ENCODE results near the gene RFX1.

RFX1 gene

GRCh38 chr19:13995878-13996765, 10.0 kb downstream of the RFX1 start:
- no peak for DNase-seq

DNA sequence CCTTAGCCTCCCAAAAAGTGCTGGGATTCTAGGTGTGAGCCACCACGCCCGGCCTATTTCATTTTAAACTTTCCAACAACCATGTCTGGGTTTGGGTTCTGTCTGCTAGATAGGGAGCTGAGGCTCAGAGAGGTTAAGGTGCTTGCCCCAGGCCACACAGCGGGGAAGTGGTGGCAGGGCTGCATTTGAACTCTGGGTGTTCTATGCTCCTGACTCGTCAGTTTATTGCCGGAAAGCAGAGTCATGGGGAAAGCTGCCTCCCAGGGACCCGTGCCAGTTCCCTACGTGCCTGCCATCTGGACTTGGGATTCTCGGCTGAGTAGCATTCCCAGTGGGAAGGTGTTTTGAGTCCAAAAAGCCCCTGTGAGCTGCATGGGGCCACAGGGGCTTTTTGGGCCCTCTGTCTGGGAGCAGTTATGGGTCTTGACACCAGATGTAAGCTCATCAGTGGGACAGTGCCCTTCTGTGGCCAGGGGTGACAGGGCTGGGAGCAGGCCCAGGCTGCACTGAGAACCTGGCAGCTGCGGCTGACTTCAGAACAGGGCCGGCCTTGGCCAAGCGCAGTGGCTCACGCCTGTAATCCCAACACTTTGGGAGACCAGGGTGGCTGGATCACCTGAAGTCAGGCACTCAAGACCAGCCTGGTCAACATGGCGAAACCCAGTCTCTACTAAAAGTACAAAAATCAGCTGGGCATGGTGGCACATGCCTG, 10.9 kb downstream of the RFX1 start:
- DNase-seq, result no peak

DNA sequence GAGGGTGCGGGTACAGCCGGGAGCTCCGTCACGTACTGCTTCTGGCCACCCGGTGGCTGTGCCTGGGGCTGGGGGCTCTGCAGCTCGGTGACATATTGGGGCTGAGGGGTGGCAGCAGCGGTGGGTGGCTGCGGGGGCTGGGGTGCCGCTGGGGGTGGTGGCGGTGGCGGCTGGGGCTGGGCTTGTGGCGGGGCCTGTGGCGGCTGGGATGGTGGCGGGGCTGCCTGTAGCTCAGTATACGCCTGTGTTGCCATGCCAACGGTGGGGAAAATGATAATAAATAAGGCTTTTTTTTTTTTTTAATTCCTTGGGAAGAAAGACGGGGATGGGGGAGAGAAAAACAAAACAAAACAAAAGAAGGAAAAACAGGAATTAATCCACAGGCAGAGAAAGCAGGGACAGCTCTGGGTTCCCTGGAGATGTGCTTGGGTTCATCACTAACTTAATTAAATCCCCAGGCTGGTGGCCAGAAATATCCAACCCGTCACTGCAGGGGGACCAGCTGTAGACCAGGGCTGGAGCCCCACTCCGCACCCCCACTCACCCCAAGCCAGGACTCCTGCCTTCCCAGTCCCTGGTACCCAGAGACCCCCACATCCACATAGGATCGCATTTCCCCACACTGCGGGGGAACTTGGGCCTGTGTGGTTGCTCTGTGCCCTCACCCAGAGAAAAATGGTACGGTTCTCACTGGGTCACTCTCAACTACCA, 12.4 kb downstream of the RFX1 start:
- DNase-seq, result no peak

DNA sequence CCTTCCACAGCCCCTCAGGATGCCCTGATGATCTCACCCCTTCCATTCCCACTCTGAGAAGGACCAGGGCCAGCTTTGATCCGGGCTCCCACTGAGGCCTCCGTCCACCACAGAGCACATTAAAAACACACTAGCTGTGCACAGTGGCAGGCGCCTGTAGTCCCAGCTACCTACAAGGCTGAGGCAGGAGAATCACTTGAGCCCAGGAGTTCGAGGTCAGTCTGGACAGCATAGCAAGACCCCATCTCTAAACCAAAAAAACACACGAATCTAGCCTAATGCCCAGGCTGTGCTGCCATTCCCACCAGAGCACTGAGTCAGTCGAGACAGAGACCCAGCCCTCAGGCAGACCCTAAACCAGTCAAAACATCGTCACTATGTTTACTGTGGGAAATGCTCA, 14.1 kb downstream of the RFX1 start:
- no peak for DNase-seq

DNA sequence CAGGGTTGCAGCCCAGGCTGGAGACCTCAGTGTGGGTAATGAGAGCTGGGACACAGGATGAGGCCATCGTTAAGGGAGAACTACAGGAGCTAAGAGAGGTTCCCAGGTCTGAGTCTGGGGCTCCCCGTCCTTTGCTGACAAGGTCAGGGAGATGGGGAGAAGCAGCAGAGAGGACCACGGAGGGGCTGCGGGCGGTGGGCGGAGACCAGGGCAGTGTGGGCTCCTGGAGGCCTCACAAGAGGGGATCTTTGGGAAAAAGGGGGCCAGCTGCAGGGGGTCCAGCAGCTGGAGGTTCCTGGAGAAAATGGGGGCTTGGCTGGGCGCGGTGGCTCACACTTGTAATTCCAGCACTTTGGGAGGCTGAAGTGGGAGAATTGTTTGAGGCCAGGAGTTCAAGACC, 16.0 kb downstream of the RFX1 start:
- DNase-seq, result no peak

DNA sequence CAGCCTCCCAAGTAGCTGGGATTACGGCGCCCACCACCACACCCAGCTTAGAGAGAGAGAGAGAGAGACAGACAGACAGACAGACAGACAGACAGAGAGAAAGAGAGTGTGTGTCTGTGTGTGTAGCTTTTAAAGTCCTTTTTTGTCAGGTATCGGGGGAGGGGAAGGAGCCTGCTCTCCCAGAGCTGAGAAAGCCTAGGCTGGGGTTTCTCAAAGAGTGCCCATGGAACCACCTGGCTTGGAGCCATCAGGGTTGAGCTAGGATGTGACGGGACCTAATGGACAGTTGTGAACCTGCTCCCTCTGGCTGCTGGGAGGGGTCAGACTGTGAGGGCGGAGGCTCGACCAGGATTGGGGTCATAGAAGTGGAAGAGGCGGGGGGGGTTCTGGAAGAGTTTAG, 16.6 kb downstream of the RFX1 start:
- no peak for DNase-seq

DNA sequence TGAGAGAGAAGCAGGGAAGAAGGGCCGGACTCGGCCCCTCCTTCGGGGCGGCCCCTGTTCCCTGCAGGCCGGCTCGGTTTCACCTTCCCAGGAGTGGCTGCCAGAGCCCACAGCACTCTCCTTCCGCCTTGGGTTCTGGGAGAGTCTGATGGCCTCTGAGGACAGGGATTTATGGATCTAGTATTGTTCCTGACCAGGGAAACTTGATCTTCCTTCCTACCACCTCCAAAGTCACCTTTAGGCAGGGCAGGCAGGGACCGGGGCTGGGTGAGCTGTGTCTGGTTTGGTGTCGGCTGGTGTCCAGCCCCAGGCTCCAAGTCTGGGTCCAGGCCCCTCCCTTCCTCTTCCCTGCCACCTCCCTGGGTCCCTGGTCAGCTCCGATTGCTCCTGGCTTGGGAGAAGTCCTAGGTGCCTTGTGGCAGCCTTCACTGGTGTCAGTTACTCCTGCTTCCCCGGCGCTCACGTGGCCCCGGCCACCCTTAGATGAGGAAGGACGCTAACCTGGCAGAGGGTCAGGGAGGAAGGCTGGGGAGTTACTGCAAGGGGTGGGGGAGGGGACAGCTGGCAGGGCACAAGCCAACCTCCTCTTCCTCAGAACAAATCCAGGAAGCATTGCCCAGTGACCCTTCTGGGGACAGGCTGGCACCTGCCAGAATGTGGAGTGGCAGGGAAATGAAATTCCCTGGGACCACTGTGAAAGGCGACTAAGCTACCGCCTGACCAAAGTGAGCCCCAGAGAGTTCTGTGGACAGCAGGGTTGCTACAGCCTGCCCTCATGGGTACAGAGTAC, 18.8 kb downstream of the RFX1 start:
- no peak for DNase-seq

GRCh38 chr19:13986348-13986904, 19.7 kb downstream of the RFX1 start:
- peak; percentile 68 for DNase-seq

- no peak for DNase-seq
Observed at GRCh38 chr19:13985771-13986347, 20.3 kb downstream of the RFX1 start.

- no peak for DNase-seq
Observed at GRCh38 chr19:13984875-13985741, 21.0 kb downstream of the RFX1 start.

DNA sequence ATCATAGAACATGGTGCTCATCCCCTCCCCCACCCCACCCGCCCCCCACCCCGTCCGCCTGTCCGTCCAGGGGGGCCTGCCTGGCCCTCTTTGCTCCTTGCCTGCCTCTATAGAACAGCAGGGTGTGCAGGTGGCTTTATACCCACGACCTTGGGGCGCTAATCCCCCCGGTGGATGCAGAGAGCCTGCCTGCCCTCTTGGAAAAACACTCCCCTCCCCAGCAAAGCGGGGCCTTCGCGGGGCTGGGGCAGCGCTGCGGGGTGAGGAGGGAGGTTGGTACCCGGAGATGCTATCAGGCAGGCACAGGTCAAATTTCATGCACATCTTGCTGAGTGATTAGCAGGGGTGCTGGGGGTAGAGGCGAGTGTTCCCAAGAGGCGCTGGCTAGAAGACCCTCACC, 21.9 kb downstream of the RFX1 start:
- no peak for DNase-seq

- DNase-seq, result no peak
Observed at GRCh38 chr19:13983213-13983889, 22.8 kb downstream of the RFX1 start.

GRCh38 chr19:13982773-13983172, 23.3 kb downstream of the RFX1 start:
- DNase-seq, result no peak

DNA sequence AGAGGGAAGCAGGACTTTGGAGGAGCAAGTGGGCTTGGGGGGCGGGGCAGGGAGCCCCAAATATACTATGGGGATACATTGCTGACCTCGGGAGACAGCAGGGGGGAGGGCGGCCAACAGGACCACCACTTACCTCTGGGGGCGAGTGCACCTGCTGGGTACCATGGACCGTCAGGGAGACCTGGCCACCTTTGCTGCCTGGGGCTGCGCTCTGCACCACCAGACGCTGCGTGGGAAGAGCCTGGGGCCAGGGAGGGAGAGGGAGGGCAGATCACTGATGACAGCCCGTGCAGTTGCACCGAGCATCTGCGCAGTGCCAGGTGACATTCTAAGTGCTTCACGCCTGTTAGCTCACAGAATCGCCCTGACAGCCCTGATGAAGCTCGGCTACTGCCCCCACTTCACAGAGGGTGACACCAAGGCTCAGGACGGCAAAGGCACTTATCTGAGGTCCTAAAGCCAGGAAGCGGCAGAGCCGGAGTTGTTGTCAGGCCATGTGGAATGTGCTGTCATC, 24.1 kb downstream of the RFX1 start:
- no peak for DNase-seq

DNA sequence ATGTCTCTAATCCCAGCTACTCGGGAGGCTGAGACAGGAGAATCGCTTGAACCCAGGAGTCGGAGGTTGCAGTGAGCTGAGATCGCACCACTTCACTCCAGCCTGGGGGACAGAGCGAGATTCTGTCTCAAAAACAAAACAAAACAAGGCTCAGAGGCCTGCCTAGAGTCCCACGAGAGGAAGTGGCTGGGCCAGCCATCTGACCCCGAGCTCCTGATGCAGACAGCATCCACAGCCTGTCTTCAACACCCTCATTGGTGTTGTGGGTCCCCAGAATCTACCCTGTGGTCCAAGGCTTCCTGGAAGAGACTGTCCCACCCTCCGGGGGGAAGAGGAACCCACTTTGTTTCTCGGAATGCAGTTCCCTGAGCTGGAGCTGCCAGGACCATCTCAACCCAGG, 24.7 kb downstream of the RFX1 start:
- DNase-seq, result no peak

GRCh38 chr19:13981021-13981420, 25.1 kb downstream of the RFX1 start:
- no peak for DNase-seq

GRCh38 chr19:13980340-13980739, 25.8 kb downstream of the RFX1 start:
- DNase-seq, result no peak

DNA sequence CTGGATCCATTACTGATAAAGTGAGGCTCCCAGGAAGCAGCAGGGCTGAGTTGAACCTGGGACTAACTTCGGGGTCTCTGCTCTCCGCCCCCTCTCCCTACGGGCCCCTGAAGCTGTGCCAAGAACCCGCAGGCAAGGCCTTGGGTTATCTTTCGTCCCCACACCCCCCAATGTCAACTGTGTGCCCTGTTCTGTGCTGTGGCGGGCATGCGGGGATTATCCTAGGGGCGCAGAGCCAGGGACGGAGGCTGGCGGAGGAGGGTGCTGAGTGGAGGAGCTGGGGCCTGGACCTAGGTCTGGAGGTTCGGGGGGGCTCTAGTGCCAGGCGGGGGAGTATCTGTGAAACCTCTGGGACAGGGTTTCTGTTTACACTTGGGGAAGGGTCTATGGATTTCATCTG, 26.4 kb downstream of the RFX1 start:
- DNase-seq, result no peak

DNA sequence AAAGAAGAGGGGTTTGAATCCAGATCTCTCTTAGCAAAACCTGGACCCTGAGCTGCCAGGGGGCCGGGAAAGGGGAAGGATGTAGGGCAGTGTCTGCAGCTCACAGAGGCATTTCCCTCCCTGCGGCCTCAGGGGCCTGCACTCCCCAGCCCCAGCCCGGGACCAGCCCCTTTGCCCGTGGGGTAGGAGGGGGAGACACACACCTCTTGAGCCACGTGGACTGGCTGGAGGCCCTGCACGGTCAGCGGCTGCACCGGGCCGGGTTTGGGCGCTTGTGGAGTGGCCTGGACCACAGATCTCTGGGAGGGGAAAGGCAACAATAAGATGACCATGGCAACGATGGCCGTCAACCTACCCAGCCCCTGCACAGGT, 26.9 kb downstream of the RFX1 start:
- no peak for DNase-seq

All from SIG-M5 (cell line).